Nephron progenitor cell (in vitro differentiated cells): ENCODE measurements around the gene ZNF674.

Experiments
- DNase-seq: peaks from one replicate; pipeline ENCODE4 v3.0.0; 2021
- H3K27ac Mint-ChIP-seq: 2 replicates; pipeline ENCODE4 v1.8.0; 2021; ENCODE audit warnings: mild to moderate bottlenecking, moderate library complexity, mixed read lengths
- H3K27me3 Mint-ChIP-seq: 2 replicates; pipeline ENCODE4 v1.8.0; 2021; ENCODE audit warnings: mild to moderate bottlenecking, low read depth, mixed read lengths; ENCODE audit not compliant: poor library complexity
- H3K36me3 Mint-ChIP-seq: 2 replicates; pipeline ENCODE4 v1.8.0; 2021; ENCODE audit warnings: low read depth, mixed read lengths
- H3K4me1 Mint-ChIP-seq: 2 replicates; pipeline ENCODE4 v1.8.0; 2021; ENCODE audit warnings: mixed read lengths
- H3K4me3 Mint-ChIP-seq: 2 replicates; pipeline ENCODE4 v1.8.0; 2021; ENCODE audit warnings: mild to moderate bottlenecking, moderate library complexity, mixed read lengths
- H3K9me3 Mint-ChIP-seq: 2 replicates; pipeline ENCODE4 v1.8.0; 2021; ENCODE audit warnings: mild to moderate bottlenecking, moderate library complexity, mixed read lengths
- CTCF ChIP-seq: fragments of 200-600 bp; sonication (generic); IDR thresholded peaks from 2 replicates; pipeline ENCODE4 v1.5.0; 2021; ENCODE audit warnings: antibody characterized with exemption

Gene ZNF674

GRCh38 chrX:46573331-46573891 is 28.2 kb upstream of the ZNF674 start, which contains the start of gene CHST7:
Gene CHST7, plus strand, starts transcription at chrX:46573765. Its CDS starts 167 bp downstream, at chrX:46573932.
- H3K36me3 Mint-ChIP-seq = no peaks in the 10 kb centered on the region
- H3K4me1 Mint-ChIP-seq = peaks cover 22% of the 10 kb centered on the region
- H3K27me3 Mint-ChIP-seq = peaks cover 8% of the 10 kb centered on the region
- peak within 1 kb of the TSS; percentile 79 for H3K4me3 Mint-ChIP-seq
- H3K9me3 Mint-ChIP-seq = peaks cover 44% of the 10 kb centered on the region
- no peak within 1 kb of the TSS for H3K27ac Mint-ChIP-seq
- peak; percentile 12 for TF ChIP-seq CTCF
- peak; percentile 72 for DNase-seq

- TF ChIP-seq CTCF = no peak
- peaks cover 8% of the 10 kb centered on the region for H3K27me3 Mint-ChIP-seq
- H3K4me1 Mint-ChIP-seq = peaks cover 22% of the 10 kb centered on the region
- H3K4me3 Mint-ChIP-seq = no peak overlapping the region
- H3K27ac Mint-ChIP-seq = no peak overlapping the region
- no peak for DNase-seq
- H3K9me3 Mint-ChIP-seq = peaks cover 44% of the 10 kb centered on the region
- no peaks in the 10 kb centered on the region for H3K36me3 Mint-ChIP-seq
Observed at GRCh38 chrX:46572340-46572936, 27.2 kb upstream of the ZNF674 start.

- peaks cover 8% of the 10 kb centered on the region for H3K27me3 Mint-ChIP-seq
- H3K4me1 Mint-ChIP-seq = peaks cover 14% of the 10 kb centered on the region
- TF ChIP-seq CTCF = no peak
- no peak overlapping the region for H3K27ac Mint-ChIP-seq
- H3K9me3 Mint-ChIP-seq = peaks cover 40% of the 10 kb centered on the region
- H3K36me3 Mint-ChIP-seq = no peaks in the 10 kb centered on the region
- no peak overlapping the region for H3K4me3 Mint-ChIP-seq
- DNase-seq = no peak
Observed at GRCh38 chrX:46571423-46572339, 26.5 kb upstream of the ZNF674 start.

- Mint-ChIP-seq H3K4me1 (no peaks in the 10 kb centered on the region), H3K9me3 (peaks cover 49% of the 10 kb centered on the region), H3K4me3 (no peak overlapping the region), H3K27me3 (peaks cover 11% of the 10 kb centered on the region), H3K36me3 (no peaks in the 10 kb centered on the region), H3K27ac (no peak overlapping the region)
- no peak for TF ChIP-seq CTCF
- no peak for DNase-seq
Observed at GRCh38 chrX:46569621-46570020, 24.4 kb upstream of the ZNF674 start.

GRCh38 chrX:46567388-46567787 is 22.2 kb upstream of the ZNF674 start:
- no peak overlapping the region for H3K27ac Mint-ChIP-seq
- peaks cover 60% of the 10 kb centered on the region for H3K9me3 Mint-ChIP-seq
- DNase-seq = no peak
- no peaks in the 10 kb centered on the region for H3K4me1 Mint-ChIP-seq
- H3K4me3 Mint-ChIP-seq = no peak overlapping the region
- no peak for TF ChIP-seq CTCF
- peaks cover 10% of the 10 kb centered on the region for H3K27me3 Mint-ChIP-seq
- H3K36me3 Mint-ChIP-seq = peaks cover 4% of the 10 kb centered on the region
